GM21825 (cell line): Measurements from ENCODE around the gene CARNS1.

ENCODE experiments used
- ATAC-seq: cut with Tn5 transposase; IDR thresholded peaks from one replicate; pipeline ENCODE4 v1.9.1; 2021; ENCODE audit warnings: mild to moderate bottlenecking, moderate library complexity; ENCODE audit not compliant: unreplicated experiment

The CARNS1 gene, protein sequence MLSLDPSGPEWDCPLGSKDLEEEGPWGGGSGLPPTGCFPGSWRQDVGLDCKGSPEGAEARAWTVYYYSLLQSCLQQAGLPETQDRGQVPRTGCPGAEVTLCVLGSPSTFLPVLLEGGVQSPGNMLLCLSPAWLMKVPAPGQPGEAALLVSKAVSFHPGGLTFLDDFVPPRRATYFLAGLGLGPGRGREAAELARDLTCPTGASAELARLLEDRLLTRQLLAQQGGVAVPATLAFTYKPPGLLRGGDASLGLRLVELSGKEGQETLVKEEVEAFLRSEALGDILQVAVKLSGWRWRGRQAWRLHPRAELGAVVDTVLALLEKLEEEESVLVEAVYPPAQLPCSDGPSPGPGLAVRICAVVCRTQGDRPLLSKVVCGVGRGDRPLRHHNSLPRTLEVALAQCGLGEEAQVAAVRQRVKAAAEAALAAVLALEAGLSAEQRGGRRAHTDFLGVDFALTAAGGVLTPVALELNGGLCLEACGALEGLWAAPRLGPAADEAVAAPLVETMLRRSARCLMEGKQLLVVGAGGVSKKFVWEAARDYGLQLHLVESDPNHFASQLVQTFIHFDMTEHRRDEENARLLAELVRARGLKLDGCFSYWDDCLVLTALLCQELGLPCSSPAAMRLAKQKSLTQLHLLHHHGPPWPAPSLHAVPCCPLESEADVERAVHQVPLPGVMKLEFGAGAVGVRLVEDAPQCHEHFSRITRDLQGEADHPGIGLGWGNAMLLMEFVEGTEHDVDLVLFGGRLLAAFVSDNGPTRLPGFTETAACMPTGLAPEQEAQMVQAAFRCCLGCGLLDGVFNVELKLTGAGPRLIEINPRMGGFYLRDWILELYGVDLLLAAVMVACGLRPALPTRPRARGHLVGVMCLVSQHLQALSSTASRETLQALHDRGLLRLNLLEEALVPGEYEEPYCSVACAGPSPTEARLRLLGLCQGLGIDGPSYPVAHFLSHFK

DNA sequence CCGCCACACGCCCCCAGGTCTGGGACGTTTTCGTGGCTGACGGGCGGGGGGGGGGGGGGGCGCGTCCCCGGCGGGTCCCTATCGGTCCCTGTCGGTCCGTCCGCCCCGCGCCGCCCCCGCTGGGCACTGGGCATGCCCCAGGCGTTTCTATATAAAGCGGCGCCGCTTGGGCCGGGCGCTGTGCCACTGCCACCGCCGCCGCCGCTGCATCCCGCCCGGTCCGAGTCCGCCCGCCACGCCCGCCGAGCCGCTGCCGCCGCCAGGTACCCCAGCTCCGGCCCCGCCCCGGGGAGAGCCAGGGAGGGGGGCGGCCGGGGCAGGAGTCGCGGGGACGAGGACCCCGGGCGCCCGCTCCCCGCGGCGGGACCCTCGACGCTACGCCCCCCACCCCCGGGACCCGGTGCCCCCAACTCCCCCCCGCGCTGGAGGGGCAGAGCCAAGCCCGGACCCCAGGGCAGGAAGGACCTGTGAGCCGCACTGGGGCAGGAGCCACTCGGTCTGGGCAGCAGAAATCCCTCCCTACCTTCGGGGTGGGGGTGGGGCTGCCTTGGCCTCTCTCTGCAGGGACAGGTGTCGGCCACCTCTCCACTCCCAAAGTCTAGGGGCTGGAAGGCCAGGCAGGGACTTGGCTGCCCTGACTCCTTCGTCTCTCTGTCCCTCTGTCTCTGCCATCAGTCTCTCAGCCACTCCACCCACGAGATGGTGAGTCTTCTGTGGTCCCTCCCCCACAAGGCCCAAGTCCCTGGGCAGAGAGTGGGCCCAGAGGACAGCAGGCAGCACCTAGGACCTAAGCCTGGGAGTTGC is at the start of gene CARNS1:
Gene CARNS1, plus strand, starts transcription at position 178 of the 804 bp plus-strand sequence. Its CDS starts 522 bp downstream, at position 700.
- ATAC-seq: no peak

DNA sequence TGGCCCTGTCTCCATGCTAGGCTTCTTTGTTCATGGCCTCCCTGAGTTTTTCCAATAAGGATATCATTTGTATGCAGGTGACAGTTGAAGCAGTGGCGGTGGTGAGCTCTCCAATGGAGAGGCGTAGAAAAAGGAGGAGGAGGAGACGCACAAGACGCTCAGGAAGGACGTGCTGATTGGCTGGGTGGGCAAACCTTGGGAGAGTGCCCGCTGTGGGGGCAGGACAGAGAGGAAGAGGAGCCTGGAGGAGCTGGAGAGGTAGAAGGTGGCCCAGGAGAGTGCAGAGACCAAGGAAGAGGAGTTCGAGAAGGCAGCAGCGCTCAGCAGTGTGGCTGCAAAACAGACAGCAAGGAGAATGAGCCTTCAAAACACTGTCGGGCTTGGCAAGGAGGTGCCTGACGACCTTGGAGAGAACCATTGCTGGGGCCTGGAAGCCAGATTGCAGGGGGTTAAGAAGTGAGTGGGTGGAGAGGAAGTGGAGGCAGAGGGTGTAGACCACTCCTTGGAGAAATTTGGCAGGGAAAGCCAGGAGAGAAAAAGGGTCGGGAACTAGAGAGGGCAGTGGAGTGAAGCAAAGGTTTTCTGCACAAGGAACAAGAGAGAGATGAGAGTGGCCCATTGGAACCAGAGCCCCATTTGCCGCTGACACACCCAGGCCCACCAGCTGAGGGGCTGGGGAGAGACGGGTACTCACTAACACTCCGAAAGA is 49.6 kb upstream of the CARNS1 start:
- ATAC-seq: no peak

DNA sequence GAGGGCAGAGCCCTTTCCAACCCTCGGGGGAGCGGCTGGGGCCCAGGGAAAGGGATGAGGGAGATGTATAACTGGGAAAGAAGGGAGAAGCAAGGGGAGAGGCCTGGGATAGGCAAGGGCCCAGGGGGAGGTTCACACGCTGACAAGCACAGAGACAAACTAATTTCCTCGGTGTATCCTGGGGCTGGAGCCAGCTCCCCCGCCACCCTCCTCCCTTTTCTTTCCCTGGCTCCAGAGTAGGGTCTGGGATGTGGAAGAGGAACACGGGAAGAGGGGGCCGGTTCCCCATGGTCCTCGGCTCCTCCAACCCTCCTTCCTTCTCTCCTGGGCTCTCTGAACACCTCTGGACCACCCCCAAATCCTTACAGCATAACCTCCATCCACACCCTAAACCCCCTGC is 48.9 kb upstream of the CARNS1 start:
- no peak for ATAC-seq

DNA sequence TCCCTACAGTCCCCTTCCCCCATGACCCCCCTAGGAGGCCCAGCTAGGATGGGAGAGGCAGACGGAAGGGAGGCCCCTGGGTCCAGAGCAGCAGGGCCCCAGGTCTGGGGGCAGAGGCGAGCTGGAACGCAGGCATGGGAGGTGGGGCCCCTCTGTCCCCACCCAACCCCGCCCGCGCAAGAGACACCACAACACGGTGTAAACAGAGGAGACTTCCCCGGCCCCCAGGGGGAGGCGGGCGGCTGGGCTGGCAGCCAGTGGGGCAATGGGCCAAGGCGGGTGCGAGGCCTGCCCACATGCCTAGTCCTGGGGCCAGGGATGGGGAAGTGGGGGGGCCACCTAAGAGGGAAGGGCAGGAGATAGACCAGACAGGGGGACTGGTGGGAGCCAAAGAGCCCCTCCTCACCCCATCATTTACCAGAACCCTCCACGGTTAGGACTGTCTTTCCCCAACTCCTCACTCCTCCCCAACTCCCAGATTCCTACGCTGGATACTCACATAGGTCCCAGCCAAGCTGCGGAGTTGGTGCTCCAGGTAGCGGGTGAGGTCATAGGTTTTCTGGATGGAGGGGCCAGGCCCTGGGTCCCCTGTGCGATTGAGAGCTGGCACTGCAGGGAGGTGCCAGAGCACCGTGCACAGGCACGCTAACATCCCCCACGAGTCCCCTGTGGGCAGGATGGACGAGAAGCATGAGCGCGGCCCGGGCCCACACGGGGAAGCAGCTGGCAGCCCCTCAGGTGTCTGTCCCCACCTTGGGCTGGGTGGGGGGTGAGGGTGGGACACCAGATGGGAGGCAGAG is 48.3 kb upstream of the CARNS1 start:
- no peak for ATAC-seq

DNA sequence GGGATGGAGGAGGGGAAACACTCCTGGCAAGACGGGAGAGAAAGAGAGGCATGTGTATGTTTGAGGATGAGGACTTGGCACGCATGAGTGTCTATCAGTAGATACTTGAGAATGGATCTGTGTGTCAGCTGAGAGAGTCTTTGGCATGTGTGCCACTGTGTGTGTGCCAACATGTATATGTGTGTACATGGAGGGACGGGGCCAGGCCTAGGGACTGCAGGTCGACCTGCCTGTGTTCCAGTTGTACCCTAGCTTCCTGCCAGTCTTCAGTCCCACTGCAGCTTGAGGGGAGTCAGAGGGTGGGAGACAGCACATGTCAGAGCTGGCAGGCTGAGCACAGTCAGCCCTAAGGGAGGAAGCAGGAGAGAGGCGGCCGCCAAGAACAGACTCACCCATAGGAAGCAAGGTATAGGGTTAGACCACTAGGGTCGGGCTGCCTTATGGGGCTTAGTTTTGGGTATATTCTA is 47.7 kb upstream of the CARNS1 start:
- no peak for ATAC-seq

DNA sequence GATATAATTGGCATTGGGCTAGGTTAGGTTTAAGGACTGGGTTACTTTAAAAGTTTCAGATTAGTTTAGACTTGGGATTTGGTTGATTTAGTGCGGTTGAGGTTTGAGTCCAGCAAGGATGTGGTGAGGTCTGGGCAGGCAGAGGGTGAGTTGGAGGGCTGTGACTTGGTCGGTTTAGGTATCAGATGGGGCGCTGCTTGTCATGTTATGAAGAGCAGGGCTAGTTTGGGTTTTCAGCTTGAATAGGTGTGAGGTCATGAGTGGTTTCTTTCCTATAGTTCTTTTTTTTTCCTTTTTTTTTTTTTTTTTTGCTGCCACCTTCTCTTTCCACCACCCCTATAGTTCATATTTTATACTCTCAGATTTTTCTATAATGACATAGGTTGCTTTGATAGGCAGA is 46.9 kb upstream of the CARNS1 start:
- no peak for ATAC-seq

DNA sequence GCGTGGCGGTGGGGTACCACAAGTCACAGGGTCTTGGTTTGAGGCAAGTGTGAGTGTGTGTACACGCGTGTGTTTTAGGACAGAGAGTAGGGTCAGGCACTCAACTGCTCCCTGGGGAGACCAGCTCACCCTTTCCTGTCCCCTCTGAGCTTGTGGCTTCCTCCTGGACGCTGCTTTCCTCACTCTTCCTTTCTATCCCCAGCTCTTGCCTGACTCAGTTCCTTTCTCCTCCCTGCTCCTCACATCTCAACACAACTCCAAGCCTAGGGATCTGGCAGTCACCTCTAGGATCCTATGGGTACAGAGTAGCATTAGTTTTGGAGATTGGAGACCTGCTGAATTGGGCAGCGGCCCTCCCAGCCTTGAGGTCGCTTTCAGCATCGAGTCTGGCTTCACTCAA is 46.2 kb upstream of the CARNS1 start:
- ATAC-seq: no peak

DNA sequence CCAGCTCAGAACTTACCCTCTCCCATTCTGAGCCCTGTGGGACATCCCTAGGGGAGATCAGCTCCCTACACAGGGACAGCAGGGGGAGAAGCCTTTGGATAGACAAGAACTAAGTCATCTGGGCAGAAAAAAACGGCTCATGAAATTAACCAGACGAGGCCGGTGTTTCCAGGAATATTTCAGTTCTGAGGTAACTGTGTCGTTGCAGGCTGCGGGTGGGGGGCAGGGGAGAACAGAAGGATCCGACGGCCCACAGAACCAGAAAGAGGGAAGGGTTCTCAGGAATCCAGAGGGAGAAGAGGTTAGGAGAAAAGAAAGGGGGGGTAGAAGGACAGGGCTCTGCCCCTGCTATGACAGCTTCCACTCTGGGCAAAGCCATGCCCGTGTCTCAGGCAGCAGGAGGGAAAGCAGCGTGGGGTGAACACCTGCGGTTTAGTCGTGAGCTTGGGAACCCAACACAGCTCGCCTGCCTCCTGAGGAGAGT is 45.6 kb upstream of the CARNS1 start:
- no peak for ATAC-seq

DNA sequence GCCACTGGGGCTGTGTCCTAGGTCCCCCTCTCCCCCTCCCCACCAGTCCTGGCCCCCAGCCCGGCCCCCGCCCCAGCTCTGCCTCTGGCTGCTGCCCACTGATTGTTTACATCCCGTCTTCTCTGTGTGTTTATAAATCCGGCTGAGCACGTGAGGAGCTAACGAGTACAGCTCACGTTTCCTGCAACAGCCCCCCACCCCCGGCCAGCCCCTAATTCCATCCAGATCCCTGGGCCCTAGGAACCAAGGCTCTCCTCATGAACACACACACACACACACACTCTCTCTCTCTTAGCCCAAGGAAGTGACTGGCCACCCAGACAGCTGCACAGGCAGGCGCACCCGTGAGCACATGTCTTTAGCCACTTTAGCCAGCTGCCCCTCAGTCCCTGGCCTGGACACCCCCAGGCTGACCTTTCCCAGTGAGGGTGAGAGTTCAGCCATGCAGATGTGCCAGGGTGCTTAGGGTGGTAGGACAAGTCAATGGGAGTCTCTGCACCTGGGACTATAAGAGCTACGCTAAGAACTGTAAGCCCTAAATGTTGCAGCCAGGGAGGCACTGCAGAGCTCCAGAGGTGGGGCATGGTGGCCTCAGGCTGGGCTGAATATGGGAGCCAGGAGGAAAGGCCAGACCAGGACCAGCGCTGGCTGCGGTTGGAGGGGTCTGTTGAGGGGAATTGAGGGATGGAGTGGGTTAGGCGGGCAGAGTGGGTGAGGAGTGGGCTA is 45.0 kb upstream of the CARNS1 start:
- ATAC-seq: no peak

DNA sequence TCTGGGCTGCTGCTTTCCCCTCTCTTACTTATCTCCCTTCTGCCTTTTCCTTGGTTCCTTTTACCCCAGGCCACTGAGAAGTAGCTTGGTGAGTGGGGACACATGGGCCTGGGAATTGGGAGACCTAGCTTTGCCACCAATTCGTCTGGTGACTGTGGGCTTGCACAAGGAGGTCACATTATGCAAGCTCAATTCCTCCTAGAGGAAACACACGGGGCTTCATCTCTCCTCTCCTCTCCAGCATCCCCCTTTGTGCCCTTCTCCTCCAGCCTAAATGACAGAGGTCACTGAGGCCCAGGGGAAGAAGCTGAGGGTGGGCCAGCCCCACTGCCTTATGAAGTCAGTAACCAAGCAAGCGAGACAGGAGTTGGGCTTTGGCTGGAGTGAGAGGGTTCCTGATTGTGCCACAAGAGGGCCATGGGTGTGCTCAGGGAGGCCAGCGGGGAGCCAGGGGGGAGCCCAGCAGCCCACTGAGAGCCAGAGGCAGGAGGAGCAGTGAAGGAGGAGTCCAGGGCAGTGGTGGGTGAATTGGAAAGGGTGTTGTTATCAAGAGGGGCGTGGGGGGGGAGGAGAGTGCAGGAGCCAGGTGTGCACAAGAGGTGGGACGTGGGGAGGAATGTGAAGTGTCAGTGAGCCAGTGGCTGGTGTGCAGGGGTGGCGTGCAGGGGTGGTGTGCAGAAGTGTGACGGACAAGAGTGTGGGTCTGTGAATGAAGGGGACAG is 44.1 kb upstream of the CARNS1 start:
- ATAC-seq: no peak

DNA sequence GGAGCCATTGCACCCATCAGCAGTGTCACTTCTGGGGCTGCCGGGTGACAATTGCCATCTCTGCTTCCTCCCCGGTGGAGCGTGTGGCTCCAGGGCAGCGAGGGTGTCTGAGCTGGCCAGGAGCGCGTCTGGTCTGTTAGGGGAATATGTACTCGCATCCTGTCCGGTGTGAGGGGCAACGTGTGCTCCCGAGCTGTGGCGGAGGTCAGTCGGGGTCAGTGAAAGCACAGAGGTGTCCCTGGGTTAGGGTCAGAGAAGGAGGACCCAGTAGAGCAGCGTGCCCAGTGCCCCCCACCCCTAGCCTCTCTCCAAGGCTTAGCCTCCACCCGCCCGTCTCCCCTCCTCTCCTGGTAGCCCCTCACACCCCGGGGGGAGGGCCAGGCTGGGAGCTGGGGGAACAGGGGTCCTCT is 43.6 kb upstream of the CARNS1 start:
- ATAC-seq: no peak

DNA sequence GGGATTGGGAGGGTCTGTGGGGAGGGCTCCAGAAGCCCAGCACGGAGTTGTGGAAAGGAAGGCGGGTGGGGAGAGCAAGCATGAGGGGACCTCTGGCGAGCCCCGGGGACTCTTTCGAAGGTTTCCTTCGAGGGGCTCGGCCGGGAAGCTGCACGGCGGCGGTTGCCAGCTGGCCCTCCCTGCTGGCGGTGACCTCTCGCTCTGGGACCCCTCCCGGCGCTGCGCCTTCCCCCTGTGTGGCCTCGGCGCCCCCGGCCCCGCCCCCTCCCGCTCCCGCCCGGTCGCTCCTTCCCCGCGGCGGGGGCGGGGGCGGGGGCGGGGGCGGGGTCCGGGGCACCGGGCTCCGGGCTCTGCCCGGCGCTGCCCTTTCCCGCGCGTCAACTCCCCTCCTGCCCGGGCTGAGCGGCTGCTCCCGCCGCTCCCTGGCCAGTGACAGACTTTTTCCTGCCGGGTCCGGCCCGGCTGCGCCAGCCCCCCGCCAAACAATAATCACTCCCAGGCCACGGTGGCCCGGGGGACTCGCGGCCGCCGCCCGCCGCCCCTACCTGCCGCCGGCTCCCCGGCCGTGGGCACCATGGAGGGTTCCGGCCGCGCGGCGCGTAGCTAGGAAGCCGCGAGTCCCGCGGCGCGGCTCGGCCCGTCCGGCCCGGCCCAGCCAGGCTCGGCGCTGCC is 43.0 kb upstream of the CARNS1 start:
- ATAC-seq: no peak

DNA sequence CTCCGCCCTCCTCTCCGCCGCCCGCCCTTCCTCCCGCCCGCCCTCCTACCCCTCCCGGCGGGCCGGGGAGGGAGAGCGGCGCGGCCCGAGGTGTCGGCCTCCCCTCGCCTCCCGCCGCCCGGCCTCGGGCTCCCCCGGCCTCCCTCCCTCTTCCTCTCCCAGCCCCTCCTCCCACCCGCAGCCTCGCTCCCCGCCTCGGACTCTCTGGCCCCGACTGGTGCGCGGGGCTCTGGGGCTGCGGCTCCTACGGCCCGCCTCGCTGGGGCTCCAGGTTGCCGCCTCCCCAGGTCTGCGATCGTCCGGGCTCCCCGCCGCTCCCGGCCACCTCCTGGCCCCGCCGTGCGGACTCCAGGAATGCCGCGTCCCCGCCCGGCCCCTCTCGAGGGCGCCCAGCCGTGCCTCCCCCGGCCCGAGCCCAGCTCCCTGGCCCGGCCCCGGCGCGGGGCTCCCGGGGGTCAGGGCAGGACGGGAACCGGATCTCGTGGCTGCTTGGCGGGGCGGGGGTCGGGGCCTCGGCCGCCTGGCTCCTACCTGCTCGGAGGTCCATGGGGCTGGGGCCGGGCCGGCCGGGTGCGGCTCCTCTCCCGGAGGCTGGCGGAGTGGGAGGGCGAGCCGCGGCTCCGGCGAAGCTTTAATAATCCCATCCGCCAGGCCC is 42.4 kb upstream of the CARNS1 start, which contains the start of gene CLCF1:
Gene CLCF1, minus strand, starts transcription at position 606 of the 655 bp plus-strand sequence. Its CDS starts 59 bp downstream, at position 547.
- no peak for ATAC-seq

DNA sequence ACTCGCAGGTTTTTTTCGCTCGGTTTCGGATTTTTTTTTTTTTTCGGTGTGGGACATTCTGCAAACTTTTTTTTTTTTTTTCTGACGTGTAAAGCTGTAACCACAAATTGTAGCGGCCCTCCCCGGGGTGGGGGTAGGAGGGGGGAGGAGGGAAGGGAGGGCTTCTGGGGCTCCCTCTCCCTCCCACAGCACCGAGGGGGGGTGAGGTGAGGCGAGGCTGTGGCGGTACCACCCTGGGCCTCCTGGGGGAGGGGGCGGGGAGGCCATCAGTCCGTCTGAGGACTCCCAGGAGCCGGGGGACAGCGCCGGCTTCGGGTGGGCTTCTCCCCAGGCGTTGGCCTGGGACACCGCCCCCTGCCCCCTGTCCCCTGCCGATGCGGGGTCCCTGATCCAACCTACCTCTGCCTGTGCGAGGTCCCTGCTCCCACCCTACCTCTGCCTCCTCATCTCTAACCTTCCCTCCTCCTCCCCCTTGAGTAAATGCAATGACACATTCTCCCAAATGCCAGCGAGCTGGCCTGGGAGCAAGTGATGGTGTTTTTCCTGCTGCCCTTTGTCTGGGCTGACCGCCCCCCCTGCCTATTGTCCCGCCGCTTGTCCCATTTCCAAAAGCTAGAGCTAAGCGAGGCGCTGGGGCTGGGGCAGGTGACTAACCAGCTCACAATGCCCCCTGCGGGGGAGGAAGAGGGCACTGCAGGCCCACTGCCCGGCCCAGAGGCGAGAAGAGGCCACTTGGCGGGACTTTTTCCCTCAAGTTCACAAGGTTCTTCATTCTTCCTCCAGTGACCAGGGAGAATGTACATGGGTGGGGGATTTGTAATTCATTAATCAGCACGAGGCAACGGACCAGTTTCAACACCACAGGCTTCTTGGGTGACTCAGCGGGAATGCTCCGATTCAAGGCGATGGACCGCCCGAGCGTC is 41.6 kb upstream of the CARNS1 start:
- no peak for ATAC-seq

DNA sequence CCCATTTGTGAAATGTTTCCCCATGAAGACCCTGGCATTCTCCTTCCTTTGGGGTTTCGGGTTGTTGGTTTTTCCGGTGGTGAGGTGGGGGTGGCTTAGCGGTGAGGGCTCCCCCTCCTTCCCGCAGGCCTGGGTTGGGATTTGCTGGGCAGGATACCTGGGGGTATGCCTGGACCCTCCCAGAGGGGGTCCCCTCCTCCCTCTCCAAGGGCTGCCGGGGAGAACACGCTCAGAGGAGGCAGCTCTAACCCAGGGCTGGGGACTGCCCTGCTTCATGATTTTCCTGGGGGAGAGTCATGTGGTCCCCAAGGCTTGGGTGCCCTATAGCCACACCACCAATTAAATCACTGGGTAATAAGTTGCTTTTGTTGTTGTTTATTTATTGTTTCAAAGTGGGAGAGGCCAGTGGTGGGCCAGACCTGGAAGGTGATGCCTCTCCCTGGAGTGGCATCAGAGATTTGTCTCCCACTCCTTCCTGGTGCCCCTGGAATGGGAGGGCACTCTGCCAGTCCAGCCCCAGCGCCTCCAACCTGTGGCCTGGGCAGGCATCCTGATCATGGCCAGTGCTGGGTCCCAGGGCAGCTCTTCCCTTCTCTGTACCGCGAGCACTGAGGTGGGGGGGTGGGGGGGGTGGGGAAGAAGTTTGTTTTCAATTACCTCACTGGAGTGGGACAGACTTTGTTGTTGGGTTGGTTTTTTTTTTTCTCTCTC is 40.8 kb upstream of the CARNS1 start:
- no peak for ATAC-seq
